ENCODE results near the gene KRTAP10-10.
"Not testable (repeated sequence)": the region's sequence is repeated elsewhere in the genome, so short reads cannot be mapped to it uniquely, and the experiment has no call there.

Gene KRTAP10-10

GRCh38 chr21:44644878-44645277 is 7.7 kb downstream of the KRTAP10-10 start:
- DNase-seq (ENCODE audit: low read depth) = no peak
- TF ChIP-seq CTCF (conservative IDR thresholded peaks at IDR 0.05; ENCODE audit: low read depth, low read length) = no peak
- no peak overlapping the region for H3K4me3 ChIP-seq (ENCODE audit: low read depth, low read length)

- not testable (repeated sequence) for DNase-seq (ENCODE audit: low read depth)
Observed at GRCh38 chr21:44646366-44647221, 9.4 kb downstream of the KRTAP10-10 start, which contains the start of gene KRTAP10-11. Gene KRTAP10-11 (plus strand): TSS chr21:44646414. CDS start chr21:44646459, 45 bp downstream.

GRCh38 chr21:44647222-44647552 is 10.0 kb downstream of the KRTAP10-10 start:
- H3K4me3 ChIP-seq (ENCODE audit: low read depth, low read length) = no peak overlapping the region
- no peak for TF ChIP-seq CTCF (conservative IDR thresholded peaks at IDR 0.05; ENCODE audit: low read depth, low read length)
- no peak for DNase-seq (ENCODE audit: low read depth)

More at GRCh38 chr21:44646366-44647221, 9.4 kb downstream of the KRTAP10-10 start, which contains the start of gene KRTAP10-11:
- H3K4me3 ChIP-seq (ENCODE audit: low read depth, low read length) = not testable (repeated sequence)

GRCh38 chr21:44648557-44649311 is 11.6 kb downstream of the KRTAP10-10 start:
- H3K4me3 ChIP-seq (ENCODE audit: low read depth, low read length) = no peak overlapping the region
- TF ChIP-seq CTCF (conservative IDR thresholded peaks at IDR 0.05; ENCODE audit: low read depth, low read length) = no peak
- no peak for DNase-seq (ENCODE audit: low read depth)

GRCh38 chr21:44649521-44650100 is 12.5 kb downstream of the KRTAP10-10 start:
- H3K4me3 ChIP-seq (ENCODE audit: low read depth, low read length) = no peak overlapping the region
- DNase-seq (ENCODE audit: low read depth) = no peak
- TF ChIP-seq CTCF (conservative IDR thresholded peaks at IDR 0.05; ENCODE audit: low read depth, low read length) = no peak

GRCh38 chr21:44650265-44650972 is 13.3 kb downstream of the KRTAP10-10 start:
- no peak overlapping the region for H3K4me3 ChIP-seq (ENCODE audit: low read depth, low read length)
- no peak for DNase-seq (ENCODE audit: low read depth)
- TF ChIP-seq CTCF (conservative IDR thresholded peaks at IDR 0.05; ENCODE audit: low read depth, low read length) = no peak
